HL-60 (cell line): ENCODE measurements around the gene AKT2.

ENCODE experiments used
- TF ChIP-seq, protein P1 (sequence below): IDR thresholded peaks from 2 replicates; pipeline ENCODE4 v1.6.1; 2012; ENCODE audit warnings: low read depth; ENCODE audit not compliant: insufficient replicate concordance
- TF ChIP-seq, protein P2 (sequence below): IDR thresholded peaks from one replicate; pipeline ENCODE4 v1.5.1; 2011; ENCODE audit warnings: low read length, control low read depth, inconsistent platforms; ENCODE audit not compliant: insufficient read depth

DNA sequence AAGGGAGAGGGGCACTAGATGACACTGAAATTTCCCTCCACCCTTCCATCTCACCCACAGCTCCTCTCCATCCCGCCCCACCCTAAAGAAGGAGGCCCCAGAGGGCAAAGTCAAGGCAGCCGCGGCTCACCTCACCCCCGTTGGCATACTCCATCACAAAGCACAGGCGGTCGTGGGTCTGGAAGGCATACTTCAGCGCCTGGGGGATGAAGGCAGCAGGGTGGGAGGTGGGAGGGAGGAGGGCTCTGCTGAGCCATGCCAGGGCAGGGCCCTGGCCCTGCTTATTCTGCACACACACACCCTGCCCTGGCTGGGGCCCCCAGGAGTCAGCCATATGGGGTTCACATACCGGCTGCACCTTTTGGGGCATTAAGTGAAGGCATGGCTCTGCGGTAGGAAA is 46.4 kb downstream of the AKT2 start:
- TF ChIP-seq, protein P1, sequence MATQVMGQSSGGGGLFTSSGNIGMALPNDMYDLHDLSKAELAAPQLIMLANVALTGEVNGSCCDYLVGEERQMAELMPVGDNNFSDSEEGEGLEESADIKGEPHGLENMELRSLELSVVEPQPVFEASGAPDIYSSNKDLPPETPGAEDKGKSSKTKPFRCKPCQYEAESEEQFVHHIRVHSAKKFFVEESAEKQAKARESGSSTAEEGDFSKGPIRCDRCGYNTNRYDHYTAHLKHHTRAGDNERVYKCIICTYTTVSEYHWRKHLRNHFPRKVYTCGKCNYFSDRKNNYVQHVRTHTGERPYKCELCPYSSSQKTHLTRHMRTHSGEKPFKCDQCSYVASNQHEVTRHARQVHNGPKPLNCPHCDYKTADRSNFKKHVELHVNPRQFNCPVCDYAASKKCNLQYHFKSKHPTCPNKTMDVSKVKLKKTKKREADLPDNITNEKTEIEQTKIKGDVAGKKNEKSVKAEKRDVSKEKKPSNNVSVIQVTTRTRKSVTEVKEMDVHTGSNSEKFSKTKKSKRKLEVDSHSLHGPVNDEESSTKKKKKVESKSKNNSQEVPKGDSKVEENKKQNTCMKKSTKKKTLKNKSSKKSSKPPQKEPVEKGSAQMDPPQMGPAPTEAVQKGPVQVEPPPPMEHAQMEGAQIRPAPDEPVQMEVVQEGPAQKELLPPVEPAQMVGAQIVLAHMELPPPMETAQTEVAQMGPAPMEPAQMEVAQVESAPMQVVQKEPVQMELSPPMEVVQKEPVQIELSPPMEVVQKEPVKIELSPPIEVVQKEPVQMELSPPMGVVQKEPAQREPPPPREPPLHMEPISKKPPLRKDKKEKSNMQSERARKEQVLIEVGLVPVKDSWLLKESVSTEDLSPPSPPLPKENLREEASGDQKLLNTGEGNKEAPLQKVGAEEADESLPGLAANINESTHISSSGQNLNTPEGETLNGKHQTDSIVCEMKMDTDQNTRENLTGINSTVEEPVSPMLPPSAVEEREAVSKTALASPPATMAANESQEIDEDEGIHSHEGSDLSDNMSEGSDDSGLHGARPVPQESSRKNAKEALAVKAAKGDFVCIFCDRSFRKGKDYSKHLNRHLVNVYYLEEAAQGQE: no peak
- TF ChIP-seq, protein P2, sequence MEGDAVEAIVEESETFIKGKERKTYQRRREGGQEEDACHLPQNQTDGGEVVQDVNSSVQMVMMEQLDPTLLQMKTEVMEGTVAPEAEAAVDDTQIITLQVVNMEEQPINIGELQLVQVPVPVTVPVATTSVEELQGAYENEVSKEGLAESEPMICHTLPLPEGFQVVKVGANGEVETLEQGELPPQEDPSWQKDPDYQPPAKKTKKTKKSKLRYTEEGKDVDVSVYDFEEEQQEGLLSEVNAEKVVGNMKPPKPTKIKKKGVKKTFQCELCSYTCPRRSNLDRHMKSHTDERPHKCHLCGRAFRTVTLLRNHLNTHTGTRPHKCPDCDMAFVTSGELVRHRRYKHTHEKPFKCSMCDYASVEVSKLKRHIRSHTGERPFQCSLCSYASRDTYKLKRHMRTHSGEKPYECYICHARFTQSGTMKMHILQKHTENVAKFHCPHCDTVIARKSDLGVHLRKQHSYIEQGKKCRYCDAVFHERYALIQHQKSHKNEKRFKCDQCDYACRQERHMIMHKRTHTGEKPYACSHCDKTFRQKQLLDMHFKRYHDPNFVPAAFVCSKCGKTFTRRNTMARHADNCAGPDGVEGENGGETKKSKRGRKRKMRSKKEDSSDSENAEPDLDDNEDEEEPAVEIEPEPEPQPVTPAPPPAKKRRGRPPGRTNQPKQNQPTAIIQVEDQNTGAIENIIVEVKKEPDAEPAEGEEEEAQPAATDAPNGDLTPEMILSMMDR: no peak
